Stimulated activated CD8-positive, alpha-beta memory T cell treated with anti-CD3 and anti-CD28 coated beads, Interleukin-4, amount 100 ng/mL, for 4 hours (primary cell): ENCODE results near the gene ALG8.
"Not testable (repeated sequence)": the region's sequence is repeated elsewhere in the genome, so short reads cannot be mapped to it uniquely, and the experiment has no call there.

Experiments used
- DNase-seq, 2 donors: peaks; one replicate each; pipeline ENCODE4 v3.0.0-alpha.2; 2020; ENCODE audit warnings: low read depth in 2 of 2, low spot score in 1 of 2

Gene ALG8

GRCh38 chr11:78072455-78072854 is 67.0 kb downstream of the ALG8 start:
- no peak for DNase-seq

- DNase-seq, result no peak
Measured at GRCh38 chr11:78071717-78072116, 67.7 kb downstream of the ALG8 start.

GRCh38 chr11:78070621-78071020 is 68.8 kb downstream of the ALG8 start:
- no peak for DNase-seq

GRCh38 chr11:78069465-78069864 is 70.0 kb downstream of the ALG8 start:
- DNase-seq, result no peak

GRCh38 chr11:78067704-78068103 is 71.7 kb downstream of the ALG8 start:
- DNase-seq, result no peak

- DNase-seq, result no peak
Measured at GRCh38 chr11:78066471-78066870, 73.0 kb downstream of the ALG8 start.

- no peak for DNase-seq
Measured at GRCh38 chr11:78065203-78065602, 74.2 kb downstream of the ALG8 start.

- no peak for DNase-seq
Measured at GRCh38 chr11:78063440-78064181, 75.8 kb downstream of the ALG8 start, which contains the start of gene THRSP. Gene THRSP, plus strand, starts transcription at chr11:78063861. Its CDS starts 21 bp downstream, at chr11:78063882.

GRCh38 chr11:78062671-78063070 is 76.8 kb downstream of the ALG8 start:
- no peak for DNase-seq

- DNase-seq, result no peak
Measured at GRCh38 chr11:78061921-78062311, 77.5 kb downstream of the ALG8 start.

GRCh38 chr11:78061088-78061920 is 78.1 kb downstream of the ALG8 start:
- DNase-seq, result no peak

GRCh38 chr11:78060533-78060932 is 78.9 kb downstream of the ALG8 start:
- DNase-seq, result no peak

GRCh38 chr11:78059749-78060328 is 79.6 kb downstream of the ALG8 start:
- DNase-seq, result not testable (repeated sequence)

- no peak for DNase-seq
Measured at GRCh38 chr11:78057462-78058055, 81.9 kb downstream of the ALG8 start.

GRCh38 chr11:78056093-78056492 is 83.3 kb downstream of the ALG8 start:
- DNase-seq, result no peak

- no peak for DNase-seq
Measured at GRCh38 chr11:78054971-78055370, 84.5 kb downstream of the ALG8 start.

GRCh38 chr11:78050964-78051831 is 88.2 kb downstream of the ALG8 start:
- DNase-seq, result no peak
